Type B pancreatic cell (in vitro differentiated cells): ENCODE measurements around the gene SELENOV. TPM values are rescaled to one million over a fixed set of nuclear protein-coding genes. Genes with fewer than 3 reads are reported as not detected.
A peak's percentile ranks its signal among the peaks of the same experiment; 100 is the strongest.

Source experiments
- DNase-seq: peaks from one replicate; pipeline ENCODE4 v3.0.0; 2021; ENCODE audit warnings: mixed read lengths; ENCODE audit not compliant: unreplicated experiment; ENCODE audit errors: extremely low spot score
- H3K27ac Mint-ChIP-seq: 2 replicates; pipeline ENCODE4 v1.8.0; 2021; ENCODE audit warnings: mild to moderate bottlenecking, mixed read lengths
- H3K27me3 Mint-ChIP-seq: 2 replicates; pipeline ENCODE4 v1.8.0; 2021; ENCODE audit warnings: mixed read lengths
- H3K36me3 Mint-ChIP-seq: 2 replicates; pipeline ENCODE4 v1.8.0; 2021; ENCODE audit warnings: mixed read lengths
- H3K4me1 Mint-ChIP-seq: one replicate; pipeline ENCODE4 v1.8.0; 2021; ENCODE audit warnings: mixed read lengths; ENCODE audit not compliant: unreplicated experiment
- H3K4me3 Mint-ChIP-seq: 2 replicates; pipeline ENCODE4 v1.8.0; 2021; ENCODE audit warnings: mild to moderate bottlenecking, mixed read lengths
- H3K9me3 Mint-ChIP-seq: 2 replicates; pipeline ENCODE4 v1.8.0; 2021; ENCODE audit warnings: mixed read lengths
- CTCF ChIP-seq: fragments of 200-600 bp; sonication (generic); conservative IDR thresholded peaks from 2 replicates; pipeline ENCODE4 v1.5.0; 2021; ENCODE audit warnings: antibody characterized with exemption, mild to moderate bottlenecking
- total RNA-seq: library from RNA; stranded (reverse); gene quantifications from 2 replicates; pipeline ENCODE4 v1.2.1, GENCODE V29; 2021; ENCODE audit warnings: low replicate concordance

Gene SELENOV
- total RNA-seq, 1 donor from 2014 or later: 1.1 TPM

GRCh38 chr19:39508629-39509028 lies 6.3 kb upstream of the SELENOV start:
- Mint-ChIP-seq H3K36me3 (no peaks in the 10 kb centered on the region), H3K9me3 (no peaks in the 10 kb centered on the region), H3K4me3 (no peak overlapping the region), H3K4me1 (no peaks in the 10 kb centered on the region), H3K27ac (no peak overlapping the region), H3K27me3 (peaks cover 73% of the 10 kb centered on the region)
- no peak for TF ChIP-seq CTCF
- no peak for DNase-seq

- no peaks in the 10 kb centered on the region for H3K4me1 Mint-ChIP-seq
- no peak for DNase-seq
- H3K4me3 Mint-ChIP-seq: no peak overlapping the region
- TF ChIP-seq CTCF: no peak
- H3K9me3 Mint-ChIP-seq: no peaks in the 10 kb centered on the region
- peaks cover 73% of the 10 kb centered on the region for H3K27me3 Mint-ChIP-seq
- H3K36me3 Mint-ChIP-seq: no peaks in the 10 kb centered on the region
- no peak overlapping the region for H3K27ac Mint-ChIP-seq
Measured at GRCh38 chr19:39509233-39509632, 5.7 kb upstream of the SELENOV start.

GRCh38 chr19:39512988-39513387 lies 2.0 kb upstream of the SELENOV start:
- no peak for DNase-seq
- no peak overlapping the region for H3K4me3 Mint-ChIP-seq
- no peaks in the 10 kb centered on the region for H3K9me3 Mint-ChIP-seq
- H3K36me3 Mint-ChIP-seq: peaks cover 3% of the 10 kb centered on the region
- no peak overlapping the region for H3K27ac Mint-ChIP-seq
- peaks cover 73% of the 10 kb centered on the region for H3K27me3 Mint-ChIP-seq
- no peak for TF ChIP-seq CTCF
- peaks cover 3% of the 10 kb centered on the region for H3K4me1 Mint-ChIP-seq

- Mint-ChIP-seq H3K4me3 (peak overlapping the region; percentile 67), H3K36me3 (peaks cover 3% of the 10 kb centered on the region), H3K27ac (no peak overlapping the region), H3K9me3 (no peaks in the 10 kb centered on the region), H3K27me3 (peaks cover 61% of the 10 kb centered on the region), H3K4me1 (peaks cover 10% of the 10 kb centered on the region)
- no peak for DNase-seq
- TF ChIP-seq CTCF: no peak
Measured at GRCh38 chr19:39515551-39516191, 732 bp downstream of the SELENOV start.

- peak overlapping the region; percentile 67 for H3K4me3 Mint-ChIP-seq
- DNase-seq: no peak
- H3K36me3 Mint-ChIP-seq: peaks cover 3% of the 10 kb centered on the region
- H3K9me3 Mint-ChIP-seq: no peaks in the 10 kb centered on the region
- TF ChIP-seq CTCF: no peak
- peaks cover 10% of the 10 kb centered on the region for H3K4me1 Mint-ChIP-seq
- H3K27ac Mint-ChIP-seq: no peak overlapping the region
- peaks cover 61% of the 10 kb centered on the region for H3K27me3 Mint-ChIP-seq
Measured at GRCh38 chr19:39516270-39516669, 1.3 kb downstream of the SELENOV start.
